GM12875 (cell line): ENCODE measurements around the gene SRI.
A peak's percentile ranks its signal among the peaks of the same experiment; 100 is the strongest.

ENCODE experiments used
- H3K4me3 ChIP-seq: one replicate; pipeline ENCODE4 v1.5.1; 2011; ENCODE audit warnings: low read depth, low read length, control low read depth
- TF ChIP-seq, protein P1 (sequence below): IDR thresholded peaks from 2 replicates; pipeline ENCODE4 v1.5.1; 2011; ENCODE audit warnings: low read depth, mild to moderate bottlenecking, control low read depth, inconsistent platforms, low read length, moderate library complexity, borderline replicate concordance; ENCODE audit not compliant: insufficient read depth

The SRI gene

DNA sequence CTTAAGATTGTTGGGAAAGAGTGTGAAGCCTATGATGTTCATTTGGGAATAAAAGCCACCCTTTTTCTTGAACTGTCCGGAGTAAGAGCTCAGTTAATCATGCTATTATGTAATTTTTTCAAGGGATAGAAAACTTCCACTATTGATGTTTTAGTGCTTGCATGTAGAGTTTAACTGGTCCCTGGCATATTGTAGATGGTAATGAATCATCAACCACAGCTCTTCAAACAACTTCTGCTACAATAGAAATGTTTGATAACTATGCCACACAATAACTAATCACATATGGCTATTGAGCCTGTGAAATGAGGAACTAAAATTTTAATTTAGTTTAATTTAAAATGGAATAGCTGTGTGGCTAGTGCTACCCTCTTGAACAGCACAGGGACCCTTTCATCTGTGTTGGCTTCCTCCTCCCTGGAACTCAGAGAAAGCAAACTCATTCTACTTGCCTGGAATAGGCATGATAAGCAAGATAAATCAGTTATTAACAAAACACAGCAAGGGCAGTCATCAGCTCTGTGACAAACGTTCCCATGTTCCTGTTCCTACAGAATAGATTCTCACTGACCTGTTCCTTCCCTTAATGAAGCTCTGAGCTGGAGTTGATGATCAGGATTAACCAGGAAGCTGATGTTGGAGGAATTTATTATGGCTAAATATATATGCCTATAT lies 4.9 kb upstream of the SRI start:
- H3K4me3 ChIP-seq: no peak overlapping the region
- TF ChIP-seq, protein P1, sequence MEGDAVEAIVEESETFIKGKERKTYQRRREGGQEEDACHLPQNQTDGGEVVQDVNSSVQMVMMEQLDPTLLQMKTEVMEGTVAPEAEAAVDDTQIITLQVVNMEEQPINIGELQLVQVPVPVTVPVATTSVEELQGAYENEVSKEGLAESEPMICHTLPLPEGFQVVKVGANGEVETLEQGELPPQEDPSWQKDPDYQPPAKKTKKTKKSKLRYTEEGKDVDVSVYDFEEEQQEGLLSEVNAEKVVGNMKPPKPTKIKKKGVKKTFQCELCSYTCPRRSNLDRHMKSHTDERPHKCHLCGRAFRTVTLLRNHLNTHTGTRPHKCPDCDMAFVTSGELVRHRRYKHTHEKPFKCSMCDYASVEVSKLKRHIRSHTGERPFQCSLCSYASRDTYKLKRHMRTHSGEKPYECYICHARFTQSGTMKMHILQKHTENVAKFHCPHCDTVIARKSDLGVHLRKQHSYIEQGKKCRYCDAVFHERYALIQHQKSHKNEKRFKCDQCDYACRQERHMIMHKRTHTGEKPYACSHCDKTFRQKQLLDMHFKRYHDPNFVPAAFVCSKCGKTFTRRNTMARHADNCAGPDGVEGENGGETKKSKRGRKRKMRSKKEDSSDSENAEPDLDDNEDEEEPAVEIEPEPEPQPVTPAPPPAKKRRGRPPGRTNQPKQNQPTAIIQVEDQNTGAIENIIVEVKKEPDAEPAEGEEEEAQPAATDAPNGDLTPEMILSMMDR: no peak

DNA sequence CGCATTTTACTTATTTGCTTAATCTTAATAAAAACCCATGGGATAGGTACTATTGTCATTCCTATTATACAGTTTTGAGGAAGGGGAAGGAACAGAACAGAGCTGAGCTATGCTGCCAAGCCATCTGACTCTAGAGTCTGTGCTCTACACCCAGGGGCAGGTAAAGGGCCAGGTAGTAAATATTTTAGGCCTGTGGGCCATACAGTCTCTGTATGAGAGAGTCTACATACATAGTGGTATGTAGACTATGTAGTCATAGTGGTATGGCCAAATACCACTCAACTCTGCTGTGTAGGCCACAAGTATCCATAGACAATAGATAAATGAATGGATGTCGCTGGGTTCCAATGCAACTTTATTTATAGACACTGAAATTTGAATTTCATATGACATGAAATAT lies 3.4 kb upstream of the SRI start:
- no peak overlapping the region for H3K4me3 ChIP-seq
- TF ChIP-seq, protein P1: no peak

DNA sequence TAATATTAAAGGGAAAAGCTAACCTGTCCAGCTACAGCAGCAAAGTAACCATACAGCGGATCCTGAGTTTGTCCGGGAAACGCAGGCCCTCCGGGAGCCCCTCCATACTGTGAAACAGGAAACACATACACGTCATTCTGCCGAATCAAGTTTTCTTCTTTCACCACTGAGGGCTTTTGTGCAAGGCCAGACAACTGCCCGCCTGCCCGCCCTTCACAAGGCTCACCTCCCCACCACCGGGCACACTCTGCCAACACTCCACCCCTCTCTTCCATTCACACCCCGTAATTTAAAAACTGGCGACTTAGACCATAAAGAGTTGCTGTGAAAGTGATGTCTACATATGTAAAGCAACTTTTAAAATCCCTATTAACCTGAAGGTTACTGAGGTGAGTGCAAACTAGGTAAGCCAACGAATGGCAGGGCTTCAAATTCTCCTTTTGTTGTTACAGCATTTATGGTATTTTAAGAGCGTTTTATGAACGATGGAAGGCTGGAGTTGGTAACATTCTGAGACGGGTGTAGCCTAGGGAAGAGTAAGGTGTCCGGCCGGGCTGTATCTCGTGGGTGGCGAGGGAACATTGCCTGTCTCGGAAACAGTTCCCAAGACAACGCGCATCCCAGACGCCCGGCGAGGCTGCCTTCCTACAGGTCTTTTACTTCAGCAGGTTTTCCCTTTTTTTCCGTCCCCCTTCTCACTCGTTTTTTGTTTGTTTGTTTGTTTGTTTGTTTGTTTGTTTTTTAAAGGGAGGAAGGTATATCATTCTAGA lies 817 bp downstream of the SRI start:
- peak overlapping the region; percentile 96 for H3K4me3 ChIP-seq
- TF ChIP-seq, protein P1: no peak

DNA sequence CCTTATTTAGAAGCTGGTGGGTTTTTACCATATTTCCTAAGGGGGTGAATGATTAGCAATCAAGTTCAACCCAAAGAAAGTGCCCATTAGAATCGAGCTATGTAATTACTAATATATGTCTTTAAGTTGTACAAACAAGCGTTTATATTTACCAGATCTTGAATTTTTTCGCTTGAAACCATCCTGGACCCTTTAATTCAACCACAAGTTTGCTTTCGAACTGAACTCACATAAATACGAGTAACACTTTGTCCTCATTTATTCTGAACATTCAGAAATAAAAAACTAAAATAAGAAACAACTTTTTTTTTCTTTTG lies 1.5 kb downstream of the SRI start:
- TF ChIP-seq, protein P1: no peak
- peak overlapping the region; percentile 96 for H3K4me3 ChIP-seq

DNA sequence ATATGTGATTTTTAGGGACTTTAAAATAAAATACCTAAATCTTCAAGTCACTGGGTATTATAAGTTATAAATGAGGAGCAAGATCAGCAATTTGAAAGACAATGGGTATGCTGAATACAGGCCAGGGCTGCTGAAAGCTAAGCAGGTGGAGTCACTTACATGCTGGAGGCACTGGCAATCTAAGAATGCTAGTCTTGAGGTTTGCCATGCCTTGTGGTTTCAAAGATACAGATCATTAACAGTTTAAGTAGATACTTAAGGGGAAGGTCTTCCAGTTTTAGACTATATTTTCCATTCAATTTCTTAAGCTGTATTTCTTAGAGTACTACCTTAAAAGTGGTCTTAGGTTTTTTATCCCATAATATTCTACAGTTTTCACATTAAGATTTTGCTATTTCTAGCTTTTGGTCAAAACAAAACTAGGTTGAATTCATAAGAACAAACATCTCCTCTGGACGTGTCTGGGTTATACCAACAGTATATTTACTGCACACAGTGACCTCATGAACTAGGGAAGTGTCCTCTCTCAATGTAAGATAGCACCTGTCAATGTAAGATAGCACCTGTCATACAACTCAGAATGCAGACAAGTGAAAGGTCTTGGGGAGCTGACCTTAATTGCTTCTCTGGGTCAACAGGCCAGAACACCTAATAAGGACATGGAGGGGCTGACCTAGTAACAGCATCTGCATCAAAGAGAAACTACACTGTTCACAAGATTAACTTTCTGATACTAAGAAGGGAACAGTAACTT lies 2.0 kb downstream of the SRI start:
- TF ChIP-seq, protein P1: no peak
- H3K4me3 ChIP-seq: no peak overlapping the region

DNA sequence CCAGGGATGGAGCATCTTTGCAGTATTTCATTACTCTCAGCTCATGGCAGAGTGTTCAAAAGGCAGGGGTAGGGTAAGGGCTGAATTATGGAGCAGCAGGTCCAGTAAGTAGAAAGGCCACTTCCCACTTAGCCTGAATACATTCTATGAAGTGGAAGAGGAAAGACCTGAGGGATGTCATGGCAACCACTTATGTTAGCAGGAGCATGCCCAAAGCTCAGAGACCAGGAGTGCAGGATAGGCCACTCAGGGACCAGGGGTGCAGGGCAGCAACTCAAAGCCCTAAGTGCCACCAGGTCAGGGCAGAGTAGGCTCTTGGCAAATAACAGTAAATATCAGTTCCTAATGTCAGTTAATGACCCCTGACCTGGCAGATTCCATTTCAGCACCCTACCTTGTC lies 3.6 kb downstream of the SRI start:
- TF ChIP-seq, protein P1: no peak
- H3K4me3 ChIP-seq: no peak overlapping the region
